ENCODE measurements around the gene AGO3. TPM values are rescaled to one million over a fixed set of nuclear protein-coding genes. Genes with fewer than 3 reads are reported as not detected.

The AGO3 gene
- total RNA-seq, 1 experiment from 2014 or later: 50.1 TPM

- no peaks in the 10 kb centered on the region for H3K27me3 ChIP-seq (ENCODE audit: insufficient read depth, low read depth)
- H3K79me2 ChIP-seq (ENCODE audit: low read depth): no peaks in the 10 kb centered on the region; the same call in 1 of the 2 replicates
- intact Hi-C loops (cut with micrococcal nuclease; ENCODE audit: unreplicated experiment): no loop called here
- H4K20me1 ChIP-seq (ENCODE audit: insufficient read depth): peaks cover 7% of the 10 kb centered on the region
- peaks cover 4% of the 10 kb centered on the region; the same call in 1 of the 2 replicates for H3K4me1 ChIP-seq (replicated peaks; ENCODE audit: insufficient read depth)
- POLR2A ChIA-PET (ENCODE audit: unreplicated experiment): interaction anchor here (0.6 kb wide), 1 partner anchor 239 kb away, joined by 4 read pairs; no protein-coding TSS in a partner anchor
- no peak overlapping the region for H3K4me2 ChIP-seq
- H3K27ac ChIP-seq: no peak overlapping the region
- H3K9me2 ChIP-seq (ENCODE audit: insufficient read depth): no peaks in the 10 kb centered on the region
- no peak for TF ChIP-seq EZH2 (IDR thresholded peaks at IDR 0.05; ENCODE audit: low read depth)
- TF ChIP-seq CTCF (conservative IDR thresholded peaks at IDR 0.05): no peak; the same call in 1 of the 2 replicates
- H3K4me3 ChIP-seq: no peak overlapping the region
- no peaks in the 10 kb centered on the region for H3K9me3 ChIP-seq (ENCODE audit: insufficient read depth, low read depth)
- DNase-seq: peak in 1 of 2 experiments; percentile 19
- H3F3A ChIP-seq (ENCODE audit: insufficient read depth, low read depth): peaks cover 25% of the 10 kb centered on the region; the same call in 1 of the 2 replicates
- CTCF ChIA-PET: interaction anchor here (0.6 to 1.0 kb wide), 3 partner anchors 37 to 246 kb away, joined by 3 to 9 read pairs (median 4); no protein-coding TSS in a partner anchor
- H3K36me3 ChIP-seq (ENCODE audit: low read depth): peaks cover 26% of the 10 kb centered on the region
- BruUV-seq (replicated peaks): no TSS peak
- no peak overlapping the region for H2AFZ ChIP-seq
Observed at GRCh38 chr1:36096500-36097432, 165.9 kb downstream of the AGO3 start.

- H3K4me2 ChIP-seq: no peak overlapping the region
- H3K9me3 ChIP-seq (ENCODE audit: insufficient read depth, low read depth): no peaks in the 10 kb centered on the region
- no peaks in the 10 kb centered on the region for H3K9me2 ChIP-seq (ENCODE audit: insufficient read depth)
- H3K4me1 ChIP-seq (replicated peaks; ENCODE audit: insufficient read depth): peaks cover 4% of the 10 kb centered on the region; the same call in 1 of the 2 replicates
- peaks cover 18% of the 10 kb centered on the region for H3K36me3 ChIP-seq (ENCODE audit: low read depth)
- H3F3A ChIP-seq (ENCODE audit: insufficient read depth, low read depth): peaks cover 21% of the 10 kb centered on the region; the same call in 1 of the 2 replicates
- H4K20me1 ChIP-seq (ENCODE audit: insufficient read depth): peaks cover 7% of the 10 kb centered on the region
- ChIA-PET CTCF (interaction anchor here (0.6 to 1.0 kb wide), 3 partner anchors 36 to 279 kb away, joined by 3 to 17 read pairs (median 4); no protein-coding TSS in a partner anchor), POLR2A (ENCODE audit: unreplicated experiment) (interaction anchor here (0.6 kb wide), 1 partner anchor 240 kb away, joined by 4 read pairs; no protein-coding TSS in a partner anchor)
- H3K79me2 ChIP-seq (ENCODE audit: low read depth): no peaks in the 10 kb centered on the region
- no TSS peak for BruUV-seq (replicated peaks)
- no peak overlapping the region for H2AFZ ChIP-seq
- H3K27ac ChIP-seq: no peak overlapping the region
- DNase-seq: no peak
- TF ChIP-seq CTCF (conservative IDR thresholded peaks at IDR 0.05) (no peak), EZH2 (IDR thresholded peaks at IDR 0.05; ENCODE audit: low read depth) (no peak)
- intact Hi-C loops (cut with micrococcal nuclease; ENCODE audit: unreplicated experiment): loop anchor here (2.0 kb wide), 1 partner anchor 245 kb away; no protein-coding TSS in a partner anchor
- H3K4me3 ChIP-seq: no peak overlapping the region
- no peaks in the 10 kb centered on the region for H3K27me3 ChIP-seq (ENCODE audit: insufficient read depth, low read depth)
Observed at GRCh38 chr1:36097693-36098585, 167.0 kb downstream of the AGO3 start.
